IMR-90 (cell line): ENCODE results near the gene CCDC51. TPM values are rescaled to one million over a fixed set of nuclear protein-coding genes. Genes with fewer than 3 reads are reported as not detected.
"Not testable (repeated sequence)": the region's sequence is repeated elsewhere in the genome, so short reads cannot be mapped to it uniquely, and the experiment has no call there.

ENCODE experiments used
- ATAC-seq: fragments of 200-7000 bp; cut with Tn5 transposase; 2 replicates; pipeline ENCODE4 v1.9.1; 2020; ENCODE audit warnings: low read depth, mild to moderate bottlenecking, moderate library complexity
- BruUV-seq: library from RNA; stranded (reverse); fragments of 400-500 nt; replicated peaks from 2 replicates; lab custom pipeline; 2021; lab: Mats Ljungman, UMichigan
- CTCF ChIA-PET: fragments of 300-600 bp; formaldehyde crosslinking; extraction: SDS; loops from one replicate; lab custom pipeline; 2021; ENCODE audit warnings: antibody characterized with exemption; lab: Yijun Ruan, JAX
- POLR2A ChIA-PET: fragments of 300-600 bp; sonication (Branson Sonifier 250); formaldehyde crosslinking; loops from one replicate; lab custom pipeline; 2022; ENCODE audit warnings: antibody characterized with exemption; ENCODE audit not compliant: unreplicated experiment; lab: Charles Lee
- DNase-seq: peaks from one replicate; pipeline ENCODE4 v3.0.0; 2013
- H2AFZ ChIP-seq: replicated peaks from 2 replicates; pipeline ENCODE3; 2013; ENCODE audit warnings: low read length, mild to moderate bottlenecking; ENCODE audit not compliant: poor library complexity
- H2AK5ac ChIP-seq: 2 replicates; pipeline ENCODE4 v1.6.1; 2013; ENCODE audit warnings: low read depth, low read length, inconsistent platforms
- H2AK9ac ChIP-seq: replicated peaks from 2 replicates; pipeline ENCODE3; 2013; ENCODE audit warnings: mild to moderate bottlenecking, low read depth, low read length, moderate library complexity; ENCODE audit not compliant: poor library complexity
- H2BK120ac ChIP-seq: 2 replicates; pipeline ENCODE4 v1.6.1; 2013; ENCODE audit warnings: low read depth, low read length, inconsistent platforms
- H2BK15ac ChIP-seq: 3 replicates; pipeline ENCODE4 v1.6.1; 2013; ENCODE audit warnings: low read depth, low read length, inconsistent platforms
- H2BK20ac ChIP-seq: 2 replicates; pipeline ENCODE4 v1.6.1; 2013; ENCODE audit warnings: low read depth, mild to moderate bottlenecking, inconsistent platforms, low read length, moderate library complexity
- H2BK5ac ChIP-seq: 2 replicates; pipeline ENCODE4 v1.6.1; 2013; ENCODE audit warnings: mild to moderate bottlenecking, low read depth, low read length, inconsistent platforms; ENCODE audit not compliant: poor library complexity, severe bottlenecking
- H3K14ac ChIP-seq: replicated peaks from 2 replicates; pipeline ENCODE4 v1.6.1; 2013; ENCODE audit warnings: low read depth, low read length, inconsistent platforms
- H3K18ac ChIP-seq: 2 replicates; pipeline ENCODE4 v1.6.1; 2013; ENCODE audit warnings: low read depth, low read length, control low read depth
- H3K23ac ChIP-seq: 2 replicates; pipeline ENCODE4 v1.6.1; 2013; ENCODE audit warnings: low read depth, low read length, inconsistent platforms
- H3K27ac ChIP-seq: 2 replicates; pipeline ENCODE4 v1.5.1; 2013; ENCODE audit warnings: mild to moderate bottlenecking, control low read depth, low read length; ENCODE audit not compliant: insufficient read depth
- H3K27me3 ChIP-seq: 2 replicates; pipeline ENCODE4 v1.6.1; 2013; ENCODE audit warnings: low read length; ENCODE audit not compliant: control insufficient read depth, insufficient read depth
- H3K36me3 ChIP-seq: 2 replicates; pipeline ENCODE4 v1.6.1; 2013; ENCODE audit warnings: low read length, mixed read lengths; ENCODE audit not compliant: control insufficient read depth, insufficient read depth
- H3K4ac ChIP-seq: 2 replicates; pipeline ENCODE4 v1.6.1; 2013; ENCODE audit warnings: low read depth, low read length, inconsistent platforms
- H3K4me1 ChIP-seq: 2 replicates; pipeline ENCODE4 v1.6.1; 2013; ENCODE audit warnings: low read length, mixed read lengths; ENCODE audit not compliant: control insufficient read depth, insufficient read depth
- H3K4me2 ChIP-seq: 2 replicates; pipeline ENCODE4 v1.6.1; 2013; ENCODE audit warnings: low read depth, mild to moderate bottlenecking, control low read depth, low read length, moderate library complexity
- H3K4me3 ChIP-seq: 2 replicates; pipeline ENCODE4 v1.5.1; 2013; ENCODE audit warnings: low read depth, mild to moderate bottlenecking, control low read depth, low read length, moderate library complexity; ENCODE audit not compliant: insufficient read depth
- H3K56ac ChIP-seq: 2 replicates; pipeline ENCODE4 v1.6.1; 2013; ENCODE audit warnings: low read length, inconsistent platforms; ENCODE audit not compliant: insufficient read depth; ENCODE audit errors: extremely low read depth
- H3K79me1 ChIP-seq, 2 experiments: 2 replicates each; pipeline ENCODE4 v1.6.1; 2013; ENCODE audit warnings: low read length in 2 of 2, inconsistent platforms in 1 of 2, low read depth in 1 of 2
- H3K9ac ChIP-seq: 2 replicates; pipeline ENCODE4 v1.6.1; 2013; ENCODE audit warnings: low read depth, low read length, control low read depth
- H3K9me1 ChIP-seq: 2 replicates; pipeline ENCODE4 v1.6.1; 2013; ENCODE audit warnings: low read length, inconsistent platforms; ENCODE audit not compliant: insufficient read depth
- H3K9me3 ChIP-seq: 2 replicates; pipeline ENCODE4 v1.6.1; 2013; ENCODE audit warnings: low read length; ENCODE audit not compliant: control insufficient read depth, insufficient read depth
- H4K20me1 ChIP-seq: 2 replicates; pipeline ENCODE4 v1.6.1; 2013; ENCODE audit warnings: low read length, inconsistent platforms; ENCODE audit not compliant: insufficient read depth
- H4K5ac ChIP-seq: 2 replicates; pipeline ENCODE4 v1.6.1; 2013; ENCODE audit warnings: mild to moderate bottlenecking, low read depth, low read length, control low read depth
- H4K8ac ChIP-seq, 2 experiments: 2 replicates each; pipeline ENCODE4 v1.6.1; 2013; ENCODE audit warnings: low read depth in 2 of 2, low read length in 2 of 2, control low read depth in 1 of 2, inconsistent platforms in 1 of 2
- H4K91ac ChIP-seq: 2 replicates; pipeline ENCODE4 v1.6.1; 2013; ENCODE audit warnings: low read depth, low read length, inconsistent platforms; ENCODE audit not compliant: insufficient read depth
- CEBPB ChIP-seq: IDR thresholded peaks from 2 replicates; pipeline ENCODE4 v1.6.1; 2012; ENCODE audit warnings: low read depth, low read length, improper control_type of control experiment
- USF2 ChIP-seq: fragments of 150-350 bp; IDR thresholded peaks from 2 replicates; pipeline ENCODE4 v1.6.1; 2017; ENCODE audit warnings: mild to moderate bottlenecking, antibody characterized with exemption, low read length, low read depth
- WGBS, 2 experiments: methylation state at CpG; one replicate each; pipeline versions ENCODE4 v1.1.5 to v1.1.7; 2013; ENCODE audit warnings: missing lambda C conversion rate in 2 of 2; ENCODE audit not compliant: insufficient read length in 1 of 2; ENCODE audit errors: extremely low coverage in 2 of 2; 5-methylcytosine and 5-hydroxymethylcytosine counted together
- dilution Hi-C: fragments of 300-500 bp; cut with HindIII; formaldehyde crosslinking; loops from one replicate; pipeline ENCODE4 v1.14.3; 2018; ENCODE audit warnings: low sequenced_read_pairs; ENCODE audit not compliant: unreplicated experiment
- in situ Hi-C: fragments of 300-500 bp; cut with MboI; formaldehyde crosslinking; loops from 3 replicates; pipeline ENCODE4 v1.14.3; 2019; ENCODE audit warnings: low sequenced_read_pairs, inconsistent platforms, mixed read lengths
- intact Hi-C: fragments of 100-400 bp; cut with micrococcal nuclease; formaldehyde crosslinking; loops from 2 replicates; pipeline ENCODE4 v1.10.0; 2022
- polyA plus RNA-seq, 3 experiments: library from polyadenylated mRNA; depleted of rRNA; stranded (reverse); fragments of >200 nt; gene quantifications; 2 replicates each; pipeline ENCODE4 v1.2.3, GENCODE V29; 2012; ENCODE audit warnings: low replicate concordance in 1 of 3
- total RNA-seq: library from RNA; depleted of rRNA; stranded (reverse); fragments of >200 nt; gene quantifications from 2 replicates; pipeline ENCODE4 v1.2.3, GENCODE V29; 2012

CCDC51 gene
- total and polyA plus RNA-seq, 2 of the 4 experiments (the other 2 are of a cell fraction) = 11.0 to 16.1 TPM

DNA sequence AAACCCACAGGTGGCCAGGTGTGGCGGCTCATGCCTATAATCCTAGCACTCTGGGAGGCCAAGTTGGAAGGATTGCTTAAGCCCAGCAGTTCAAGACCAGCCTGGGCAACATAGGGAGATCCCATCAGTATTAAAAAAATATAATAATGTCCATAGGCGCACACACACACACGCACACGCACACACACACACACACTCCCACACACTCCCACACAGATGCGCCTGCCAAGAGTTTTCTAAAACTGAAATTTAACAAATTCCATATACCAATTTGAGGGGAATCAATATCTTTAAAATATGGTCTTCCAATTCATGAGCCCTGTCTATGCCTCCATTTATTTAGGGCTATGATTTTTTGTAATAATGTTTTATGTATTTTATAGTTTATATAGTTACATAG, 47.0 kb upstream of the CCDC51 start:
- Histone ChIP-seq H4K8ac (no peak overlapping the region), H3K4me1 (no peaks in the 10 kb centered on the region), H4K5ac (no peak overlapping the region), H3K4me2 (no peak overlapping the region), H3K79me1 (no peaks in the 10 kb centered on the region; a peak in 2 of 4 replicates), H3K9ac (no peak overlapping the region), H3K18ac (no peak overlapping the region), H4K20me1 (no peaks in the 10 kb centered on the region), H2AK5ac (no peak overlapping the region), H3K14ac (no peak overlapping the region), H3K56ac (no peak overlapping the region), H3K27me3 (no peaks in the 10 kb centered on the region), H3K9me3 (no peaks in the 10 kb centered on the region), H2AFZ (no peak overlapping the region), H2BK15ac (no peak overlapping the region), H3K4ac (no peak overlapping the region), H2BK20ac (no peak overlapping the region), H2AK9ac (no peak overlapping the region), H4K91ac (no peak overlapping the region), H3K36me3 (peaks cover 10% of the 10 kb centered on the region; the same call in 1 of the 2 replicates), H2BK5ac (no peak overlapping the region), H2BK120ac (no peak overlapping the region), H3K23ac (no peak overlapping the region), H3K4me3 (no peak overlapping the region), H3K27ac (no peak overlapping the region), H3K9me1 (no peaks in the 10 kb centered on the region)
- DNase-seq = no peak
- ChIA-PET POLR2A (no interaction called here), CTCF (no interaction called here)
- no TSS peak for BruUV-seq
- no CpG with 5 or more reads among the region's 5 CpGs for WGBS, 2 experiments
- no peak for TF ChIP-seq USF2
- no peak for TF ChIP-seq CEBPB
- ATAC-seq = no peak
- in situ Hi-C loops = no loop called here
- dilution Hi-C loops = no loop called here
- intact Hi-C loops = no loop called here

DNA sequence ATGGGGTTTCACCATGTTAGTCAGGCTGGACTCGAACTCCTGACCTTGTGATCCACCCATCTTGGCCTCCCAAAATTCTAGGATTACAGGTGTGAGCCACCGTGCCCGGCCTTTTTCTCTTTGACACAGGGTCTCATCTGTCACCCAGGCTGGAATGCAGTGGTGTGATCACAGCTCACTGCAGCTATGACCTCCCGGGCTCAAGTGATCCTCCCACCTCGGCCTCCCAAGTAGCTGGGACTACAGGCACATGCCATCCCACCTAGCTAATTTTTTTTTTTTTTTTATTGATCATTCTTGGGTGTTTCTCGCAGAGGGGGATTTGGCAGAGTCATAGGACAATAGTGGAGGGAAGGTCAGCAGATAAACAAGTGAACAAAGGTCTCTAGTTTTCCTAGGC, 42.9 kb upstream of the CCDC51 start:
- H3K18ac ChIP-seq, H3K79me1 ChIP-seq, H4K20me1 ChIP-seq, H3K4me1 ChIP-seq, H2BK15ac ChIP-seq, H4K91ac ChIP-seq, H3K23ac ChIP-seq, POLR2A ChIA-PET, H3K9me1 ChIP-seq, H3K27me3 ChIP-seq, BruUV-seq, H3K4me3 ChIP-seq, dilution Hi-C loops, H3K4me2 ChIP-seq, H4K8ac ChIP-seq, H3K27ac ChIP-seq, intact Hi-C loops, H2AK9ac ChIP-seq, CTCF ChIA-PET, H2AK5ac ChIP-seq, H3K9ac ChIP-seq, H3K9me3 ChIP-seq, H3K14ac ChIP-seq, H3K36me3 ChIP-seq, in situ Hi-C loops, H2BK5ac ChIP-seq, DNase-seq, H3K56ac ChIP-seq, ATAC-seq, H4K5ac ChIP-seq, H2BK20ac ChIP-seq, H2BK120ac ChIP-seq, H2AFZ ChIP-seq, H3K4ac ChIP-seq: not testable (repeated sequence)
- 100% methylated on average over 2 of the region's 6 CpGs; no CpG with 5 or more reads in 1 of the 2 experiments for WGBS, 2 experiments
